B cell (primary cell): ENCODE measurements around the gene GRIP1.

ENCODE experiments used
- EZH2 ChIP-seq: IDR thresholded peaks from 2 replicates; pipeline ENCODE4 v1.6.1; 2012; ENCODE audit warnings: borderline replicate concordance, low read depth, mild to moderate bottlenecking, moderate library complexity, low read length; ENCODE audit not compliant: insufficient read depth, poor library complexity, severe bottlenecking
- TF ChIP-seq, protein P1 (sequence below): fragments of 200-600 bp; IDR thresholded peaks from one replicate; pipeline ENCODE4 v1.8.0; 2022; ENCODE audit warnings: antibody characterized with exemption, mild to moderate bottlenecking

DNA sequence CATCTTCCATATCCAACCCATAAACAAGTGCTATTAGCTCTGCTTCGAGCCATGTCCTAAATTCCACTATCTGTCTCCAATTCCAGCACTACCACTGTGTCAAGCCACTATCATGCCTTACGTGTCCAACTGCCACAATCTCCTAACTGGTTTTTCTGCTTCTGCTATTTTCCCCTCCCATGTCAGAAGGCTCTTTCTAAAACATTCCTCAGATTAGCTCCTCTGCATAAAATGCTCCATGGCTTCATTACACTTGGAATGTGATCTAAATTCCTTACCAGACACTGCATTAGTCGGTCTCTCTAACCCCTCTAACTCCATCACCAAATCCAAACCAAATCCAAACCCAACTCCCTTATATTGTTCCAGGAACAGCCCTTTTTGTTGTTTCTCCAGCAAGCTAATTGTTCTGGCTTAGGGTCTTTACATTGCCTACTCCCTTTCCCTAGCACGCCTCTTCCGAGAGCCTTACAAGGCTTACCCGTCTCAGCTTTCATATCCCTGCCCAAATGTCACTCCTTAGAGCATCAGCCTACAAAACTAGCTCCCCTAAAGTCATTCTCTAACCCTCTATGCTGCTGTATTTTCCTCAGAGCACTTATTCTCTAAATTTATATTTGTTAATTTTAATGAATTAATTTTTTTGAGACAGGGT, 236.8 kb downstream of the GRIP1 start:
- TF ChIP-seq, protein P1, sequence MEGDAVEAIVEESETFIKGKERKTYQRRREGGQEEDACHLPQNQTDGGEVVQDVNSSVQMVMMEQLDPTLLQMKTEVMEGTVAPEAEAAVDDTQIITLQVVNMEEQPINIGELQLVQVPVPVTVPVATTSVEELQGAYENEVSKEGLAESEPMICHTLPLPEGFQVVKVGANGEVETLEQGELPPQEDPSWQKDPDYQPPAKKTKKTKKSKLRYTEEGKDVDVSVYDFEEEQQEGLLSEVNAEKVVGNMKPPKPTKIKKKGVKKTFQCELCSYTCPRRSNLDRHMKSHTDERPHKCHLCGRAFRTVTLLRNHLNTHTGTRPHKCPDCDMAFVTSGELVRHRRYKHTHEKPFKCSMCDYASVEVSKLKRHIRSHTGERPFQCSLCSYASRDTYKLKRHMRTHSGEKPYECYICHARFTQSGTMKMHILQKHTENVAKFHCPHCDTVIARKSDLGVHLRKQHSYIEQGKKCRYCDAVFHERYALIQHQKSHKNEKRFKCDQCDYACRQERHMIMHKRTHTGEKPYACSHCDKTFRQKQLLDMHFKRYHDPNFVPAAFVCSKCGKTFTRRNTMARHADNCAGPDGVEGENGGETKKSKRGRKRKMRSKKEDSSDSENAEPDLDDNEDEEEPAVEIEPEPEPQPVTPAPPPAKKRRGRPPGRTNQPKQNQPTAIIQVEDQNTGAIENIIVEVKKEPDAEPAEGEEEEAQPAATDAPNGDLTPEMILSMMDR: no peak
- no peak for TF ChIP-seq EZH2
